ENCODE results near the gene DCLRE1A.
"Not testable (repeated sequence)": the region's sequence is repeated elsewhere in the genome, so short reads cannot be mapped to it uniquely, and the experiment has no call there.

DCLRE1A gene

DNA sequence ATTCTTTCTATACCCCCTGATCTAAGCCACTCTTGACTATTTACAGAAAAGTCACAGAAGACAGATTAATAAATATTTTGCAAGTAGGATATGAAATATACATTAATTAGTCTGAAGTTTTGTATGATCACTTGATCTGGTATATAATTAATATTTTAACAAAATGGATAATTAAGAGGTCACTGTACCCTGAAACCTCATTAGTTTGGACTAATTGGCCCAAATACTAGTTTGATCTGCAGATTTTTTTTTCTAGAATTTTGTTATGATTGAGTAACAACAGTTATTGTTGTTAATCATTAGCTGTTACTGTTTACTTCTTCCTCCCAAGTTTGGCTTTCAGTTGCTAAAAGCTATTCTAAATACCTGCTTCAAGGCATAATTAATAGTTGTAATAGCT lies 3.3 kb upstream of the DCLRE1A start:
- DNase-seq = no peak

DNA sequence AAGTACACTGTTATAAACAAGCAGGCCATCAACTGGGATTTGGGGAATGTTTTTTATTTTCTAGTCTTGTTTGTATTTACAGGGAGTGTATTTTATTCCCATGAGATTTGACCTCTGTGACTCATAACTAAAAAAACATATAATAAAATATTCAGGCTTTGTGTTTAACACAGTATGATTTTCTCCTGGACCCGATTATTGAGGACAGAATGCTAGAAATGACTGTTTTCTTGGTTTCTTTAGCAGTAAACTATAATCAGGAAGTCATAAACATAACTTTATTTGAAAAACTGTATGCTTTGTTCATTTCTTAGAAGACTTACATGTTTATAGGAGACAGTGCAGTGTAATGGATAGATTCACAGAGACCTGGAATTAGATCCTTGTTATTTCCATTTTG lies 2.7 kb upstream of the DCLRE1A start:
- no peak for DNase-seq

DNA sequence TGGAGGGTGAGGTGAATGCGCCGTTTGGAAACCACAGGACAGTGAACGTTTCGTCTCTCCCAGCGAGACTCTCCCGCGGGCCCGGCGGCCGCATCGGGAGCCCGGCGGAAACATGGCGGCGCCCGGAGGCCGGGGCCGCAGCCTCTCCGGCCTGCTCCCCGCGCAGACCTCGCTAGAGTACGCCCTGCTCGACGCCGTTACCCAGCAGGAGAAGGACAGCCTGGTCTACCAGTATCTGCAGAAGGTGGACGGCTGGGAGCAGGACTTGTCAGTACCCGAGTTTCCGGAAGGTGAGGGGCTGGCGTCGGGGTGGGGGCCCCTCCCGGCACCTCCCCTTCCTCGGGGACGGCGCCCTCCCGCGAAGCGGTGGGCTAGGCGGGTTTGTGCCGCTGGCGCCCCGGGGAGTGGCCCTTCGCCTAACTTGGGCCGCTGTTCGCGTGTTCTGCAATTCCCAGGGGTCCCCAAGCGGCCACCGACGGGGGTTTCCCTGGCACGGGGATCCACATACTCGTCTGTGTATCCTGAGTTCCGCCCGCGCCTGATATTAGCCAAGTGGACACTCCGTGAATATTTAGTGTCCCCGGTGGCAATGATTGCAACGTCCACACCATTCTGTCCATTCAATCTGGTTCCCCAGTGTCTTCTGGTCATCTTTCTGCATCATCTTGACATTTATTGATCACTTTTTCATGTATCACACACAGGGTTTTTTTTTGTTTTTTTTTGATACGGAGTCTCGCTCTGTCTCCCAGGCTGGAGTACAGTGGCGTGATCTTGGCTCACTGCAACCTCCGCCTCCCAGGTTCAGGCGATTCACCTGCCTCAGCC lies 1.1 kb upstream of the DCLRE1A start:
- DNase-seq = peak; percentile 18

DNA sequence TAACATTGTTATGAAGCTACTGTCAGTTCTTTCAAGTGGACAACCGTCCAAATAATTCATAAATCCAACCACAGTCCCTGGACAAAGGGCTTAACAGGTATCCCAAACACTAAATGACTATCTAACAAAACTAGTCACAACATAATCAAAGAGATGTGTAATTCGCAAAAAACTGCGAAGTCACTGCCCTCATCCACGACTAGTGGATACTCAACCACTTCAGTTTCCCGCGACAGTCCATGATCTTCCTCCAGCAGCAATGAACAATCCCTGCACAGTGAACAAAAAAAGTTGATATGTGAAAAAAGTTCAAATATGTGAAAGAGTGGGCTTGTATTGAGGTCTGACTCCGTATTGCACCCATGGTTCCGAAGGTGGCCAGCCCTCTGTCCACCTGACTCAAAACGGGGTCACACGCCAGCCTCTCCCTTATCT lies 287 bp downstream of the DCLRE1A start:
- DNase-seq = no peak

DNA sequence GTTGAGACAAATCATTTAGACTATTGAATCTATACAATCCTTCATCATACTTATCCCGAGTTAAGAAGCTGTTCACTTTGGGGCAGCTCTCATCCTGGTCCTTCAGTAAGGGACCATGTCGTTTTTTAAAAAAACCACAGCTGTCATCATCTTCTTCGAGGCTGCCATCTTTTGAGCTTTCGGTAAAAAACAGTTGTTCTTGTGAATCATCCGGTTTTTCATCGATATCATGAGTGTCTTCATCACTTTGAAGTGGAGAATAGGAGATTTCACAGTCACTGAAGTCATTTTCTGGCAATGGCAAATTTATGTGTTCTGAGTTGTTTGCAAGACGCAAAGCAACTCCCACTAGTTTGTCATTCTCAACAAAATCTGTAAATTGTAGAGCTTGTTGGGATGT lies 3.9 kb downstream of the DCLRE1A start:
- DNase-seq = no peak

DNA sequence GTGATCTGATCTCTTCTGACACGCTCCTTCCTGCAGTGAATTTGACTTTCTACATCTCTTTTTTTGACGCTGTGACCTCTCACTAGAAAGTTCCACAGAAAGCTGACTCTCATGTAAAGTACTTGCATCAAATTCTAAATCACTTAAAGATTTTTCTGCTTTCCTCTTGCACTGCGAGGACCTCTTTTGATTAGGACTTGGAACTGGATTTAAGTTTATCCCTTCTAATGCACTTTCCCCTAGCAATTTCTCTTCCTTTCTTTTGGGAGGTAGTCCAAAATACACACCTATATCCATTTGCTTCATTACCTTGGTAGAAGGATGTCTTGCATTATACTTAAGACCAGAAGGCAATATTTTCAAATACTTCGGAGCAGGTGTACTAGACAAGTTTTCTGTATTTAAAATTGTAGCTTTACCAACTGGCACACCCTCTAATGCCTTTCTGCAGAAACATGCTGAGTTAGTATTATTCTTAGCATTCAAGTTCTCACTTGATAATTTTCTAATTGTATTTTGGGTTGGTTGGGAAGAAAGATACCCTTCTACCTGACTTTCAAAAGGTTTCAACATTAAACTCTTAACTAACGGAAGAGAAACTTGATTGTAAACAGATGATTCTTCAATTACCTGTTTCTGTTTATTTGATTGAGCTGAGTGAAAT lies 4.6 kb downstream of the DCLRE1A start:
- no peak for DNase-seq

DNA sequence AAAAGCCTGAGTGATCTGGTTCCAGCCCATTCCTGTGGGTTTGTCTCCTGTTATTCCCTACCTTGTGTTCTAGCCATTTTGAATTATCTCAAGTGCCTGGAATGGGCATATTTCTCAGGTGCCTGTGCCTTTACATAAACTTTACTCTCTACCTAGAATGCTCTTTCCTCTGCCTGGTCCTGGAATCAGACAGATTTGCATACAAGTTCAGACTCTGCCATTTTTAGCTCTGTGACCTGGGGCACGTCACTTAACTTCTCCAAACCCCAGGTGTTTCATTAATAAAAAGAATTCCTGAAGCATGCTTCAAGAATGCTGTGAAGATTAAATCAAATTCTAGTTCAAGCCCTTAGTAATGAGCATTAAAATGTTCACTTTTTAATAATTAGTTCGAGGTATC lies 7.8 kb downstream of the DCLRE1A start:
- DNase-seq = no peak

DNA sequence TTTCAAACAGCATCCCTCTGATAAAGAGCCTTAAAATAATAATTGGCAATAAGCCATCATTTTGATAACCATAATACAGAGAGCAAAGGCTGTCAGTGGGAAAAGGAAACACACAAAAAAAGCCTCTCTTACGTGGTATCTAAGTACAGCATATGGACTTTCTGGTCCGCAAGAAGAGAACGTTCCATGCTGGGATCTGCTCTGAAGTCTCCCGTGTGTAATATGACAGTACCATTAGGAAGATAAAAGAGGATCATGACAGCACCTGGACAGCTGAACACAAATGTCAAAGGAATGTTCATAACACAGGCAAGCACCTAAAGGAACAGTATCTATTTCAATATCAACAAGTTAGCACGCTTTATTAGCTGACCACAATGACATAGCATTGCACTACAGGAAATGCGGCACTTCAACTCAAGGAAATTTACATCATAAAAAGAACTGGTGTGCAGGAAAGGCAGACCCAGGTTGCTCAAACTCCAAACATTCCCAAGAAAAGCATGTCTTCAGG lies 9.9 kb downstream of the DCLRE1A start:
- no peak for DNase-seq

DNA sequence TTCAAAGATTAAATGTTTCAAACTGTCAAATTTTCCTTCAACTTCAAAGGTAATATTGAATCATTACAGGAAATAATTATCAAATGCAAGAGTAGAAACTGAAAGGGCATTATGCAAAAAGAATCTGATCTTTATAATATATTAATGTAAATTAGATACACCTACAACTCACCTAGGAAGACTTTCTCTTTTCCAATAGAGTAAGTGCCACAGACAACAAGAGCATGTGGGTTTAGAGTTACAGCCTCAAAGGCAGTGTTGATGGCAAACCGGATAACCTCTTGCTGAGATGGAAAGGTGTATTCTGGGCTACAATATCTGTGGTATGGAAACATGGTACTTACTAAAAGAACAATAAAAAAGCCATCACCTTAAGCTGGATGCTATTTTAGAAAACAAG lies 11.7 kb downstream of the DCLRE1A start:
- no peak for DNase-seq

DNA sequence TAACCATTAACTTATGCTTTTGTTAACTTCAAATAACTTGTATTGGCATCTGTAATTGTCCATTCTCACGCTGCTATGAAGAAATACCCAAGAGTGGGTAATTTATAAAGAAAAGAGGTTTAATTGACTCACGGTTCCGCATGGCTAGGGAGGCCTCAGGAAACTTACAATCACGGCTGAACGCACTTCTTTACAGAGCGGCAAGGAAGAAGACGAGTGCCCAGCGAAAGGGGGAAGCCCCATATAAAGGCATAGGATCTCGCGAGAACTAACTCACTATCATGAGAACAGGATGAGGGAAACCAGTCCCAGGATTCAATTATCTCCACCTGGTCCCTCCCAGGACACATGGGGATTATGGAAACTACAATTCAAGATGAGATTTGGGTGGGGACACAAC lies 25.3 kb downstream of the DCLRE1A start:
- not testable (repeated sequence) for DNase-seq

DNA sequence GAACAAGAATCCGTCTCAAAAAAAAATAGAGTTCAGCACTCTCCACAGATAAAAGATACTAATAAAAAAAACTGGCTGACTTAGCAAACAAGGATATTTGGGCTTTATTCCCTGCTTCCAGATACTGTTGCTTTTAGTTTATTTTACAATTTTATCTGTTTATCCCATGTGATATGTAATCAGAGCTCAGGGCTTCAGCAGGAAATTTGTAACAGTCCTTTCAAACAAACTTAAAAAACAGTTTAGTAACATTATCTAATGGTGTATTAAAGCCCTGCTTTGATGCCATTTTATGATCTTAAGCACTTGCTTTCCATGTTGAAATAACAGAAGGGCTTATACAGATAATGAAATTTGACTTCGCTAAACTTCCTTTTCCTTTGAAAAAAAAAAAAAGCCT lies 28.1 kb downstream of the DCLRE1A start:
- DNase-seq = no peak

DNA sequence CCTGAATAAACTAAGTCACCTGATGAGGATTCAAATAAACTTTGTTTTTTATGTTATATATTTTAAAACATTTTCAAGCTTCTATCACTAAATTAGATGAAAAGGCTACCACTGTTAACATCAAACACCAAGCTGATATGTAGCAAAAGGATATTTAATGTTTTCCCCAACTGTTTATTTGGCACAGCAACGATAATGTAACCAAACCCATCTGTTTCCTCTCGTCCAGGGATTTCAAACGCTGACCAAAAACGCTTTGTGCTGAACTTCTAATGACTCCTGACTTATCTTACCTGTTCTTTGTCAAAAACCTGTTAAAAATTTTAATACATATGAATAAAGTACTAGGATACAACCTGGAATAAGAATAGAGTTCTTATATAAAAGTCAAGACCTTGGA lies 30.5 kb downstream of the DCLRE1A start:
- DNase-seq = no peak

DNA sequence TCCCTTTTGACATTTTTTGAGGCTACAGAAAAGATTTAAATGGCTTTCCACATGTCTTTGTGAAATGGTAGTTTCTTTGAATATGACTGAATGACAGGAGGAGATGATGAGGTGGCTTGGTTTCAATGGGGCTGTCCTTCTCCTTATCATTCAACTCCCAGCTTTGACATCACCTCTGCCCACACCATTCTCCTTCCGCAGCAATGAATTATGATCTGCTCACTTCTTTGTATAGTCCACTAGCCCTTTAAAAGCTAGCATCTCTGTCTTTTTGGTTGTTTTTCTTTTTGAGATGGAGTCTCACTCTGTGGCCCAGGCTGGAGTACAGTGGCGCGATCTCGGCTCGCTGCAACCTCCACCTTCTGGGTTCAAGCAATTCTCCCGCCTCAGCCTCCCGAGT lies 31.7 kb downstream of the DCLRE1A start:
- DNase-seq = no peak

DNA sequence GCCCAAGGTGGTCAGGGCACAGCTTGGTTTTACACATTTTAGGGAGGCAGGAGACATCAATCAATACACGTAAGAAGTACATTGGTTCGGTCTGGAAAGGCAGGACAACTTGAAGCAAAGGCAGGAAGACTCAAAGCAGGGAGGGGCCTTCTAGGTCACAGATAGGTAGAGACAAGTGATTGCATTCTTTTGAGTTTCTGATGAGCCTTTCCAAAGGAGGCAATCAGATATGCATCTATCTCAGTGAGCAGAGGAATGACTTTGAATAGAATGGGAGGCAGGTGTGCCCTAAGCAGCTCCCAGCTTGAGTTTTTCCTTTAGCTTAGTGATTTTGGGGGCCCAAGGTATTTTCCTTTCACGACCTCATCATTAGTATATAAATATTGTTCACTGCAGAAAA lies 32.6 kb downstream of the DCLRE1A start:
- DNase-seq = not testable (repeated sequence)

DNA sequence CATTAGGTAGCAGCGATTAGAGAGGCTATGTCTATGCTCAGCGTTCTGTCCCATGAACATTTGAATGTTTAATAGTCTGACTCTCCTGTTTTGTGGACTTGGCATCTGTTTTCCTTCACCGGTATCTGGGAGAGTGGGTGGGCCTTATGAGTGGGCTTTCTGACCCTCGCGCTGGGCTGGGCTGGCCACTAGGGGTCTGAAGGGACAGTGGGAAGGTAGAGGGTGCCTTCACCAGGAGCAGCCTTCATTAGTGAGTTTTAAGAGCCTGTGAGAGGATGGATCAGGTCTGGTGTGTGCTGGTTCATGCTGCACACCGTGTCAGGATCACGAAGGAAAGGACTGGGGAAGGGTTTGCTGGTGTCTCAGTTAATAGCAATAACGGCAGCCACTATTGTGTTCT lies 33.4 kb downstream of the DCLRE1A start:
- no peak for DNase-seq

DNA sequence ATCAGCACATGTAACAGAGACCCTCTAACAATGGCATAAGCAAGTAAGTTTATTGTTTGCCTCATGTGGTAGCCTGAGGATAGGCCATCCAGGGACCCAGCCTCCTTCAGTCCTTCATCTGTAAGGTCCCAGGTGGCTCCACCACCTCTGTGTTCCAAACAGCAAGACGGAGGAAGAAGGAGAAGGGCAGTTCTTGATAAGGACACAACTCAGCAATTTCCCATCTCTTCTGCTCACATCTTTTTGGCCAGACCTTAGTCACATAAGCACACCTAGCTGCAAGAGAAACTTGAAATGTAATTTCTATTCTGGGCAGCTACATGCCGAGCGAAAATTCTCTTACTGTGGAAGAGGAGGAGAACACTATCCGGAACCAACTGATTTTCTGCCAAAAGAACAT lies 33.9 kb downstream of the DCLRE1A start:
- no peak for DNase-seq

DNA sequence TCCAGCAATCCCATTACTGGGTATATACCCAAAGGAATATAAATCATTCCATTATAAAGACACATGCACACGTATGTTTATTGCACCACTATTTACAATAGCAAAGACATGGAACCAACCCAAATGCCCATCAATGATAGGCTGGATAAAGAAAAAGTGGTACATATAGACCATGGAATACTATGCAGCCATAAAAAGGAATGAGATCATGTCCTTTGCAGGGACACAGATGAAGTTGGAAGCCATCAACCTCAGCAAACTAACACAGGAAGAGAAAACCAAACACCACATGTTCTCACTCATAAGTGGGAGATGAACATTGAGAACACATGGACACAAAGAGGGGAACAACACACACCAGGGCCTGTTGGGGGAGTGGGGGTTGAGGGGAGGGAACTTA lies 39.2 kb downstream of the DCLRE1A start:
- not testable (repeated sequence) for DNase-seq

DNA sequence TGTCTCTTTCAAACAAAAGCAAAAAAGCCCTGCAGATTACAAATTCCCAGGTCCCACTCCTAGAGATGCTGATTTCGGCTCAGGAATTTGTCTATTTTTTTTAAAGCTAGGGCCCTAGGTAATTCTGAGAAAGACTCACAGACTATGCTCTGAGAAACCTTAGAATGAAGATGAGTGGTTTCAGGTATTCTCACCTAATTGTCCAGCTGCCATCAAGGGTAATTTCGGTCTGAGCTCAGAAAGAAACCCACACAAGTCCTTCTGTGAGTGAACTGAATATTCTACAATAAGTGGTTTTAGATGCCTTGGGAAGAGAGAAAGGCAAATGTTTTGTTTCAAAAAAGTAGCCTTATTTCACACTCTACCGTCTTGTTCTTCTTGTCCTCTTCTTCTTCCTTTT lies 45.7 kb downstream of the DCLRE1A start:
- DNase-seq = no peak

DNA sequence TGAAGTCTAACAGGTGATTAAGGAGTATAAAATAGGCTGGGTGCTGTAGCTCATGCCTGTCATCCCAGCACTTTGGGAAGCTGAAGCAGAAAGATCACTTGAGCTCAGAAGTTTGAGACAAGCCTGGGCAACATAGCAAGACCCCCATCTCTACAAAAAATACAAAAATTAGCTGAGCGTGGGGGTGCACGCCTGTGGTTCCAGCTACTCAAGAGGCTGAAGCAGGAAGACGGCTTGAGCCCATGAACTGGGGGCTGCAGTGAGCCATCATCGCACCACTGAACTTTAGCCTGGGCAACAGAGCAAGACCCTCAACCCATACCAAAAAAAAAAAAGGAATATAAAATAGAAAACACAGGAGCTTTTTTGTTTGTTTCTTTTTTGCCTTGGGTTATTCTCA lies 47.4 kb downstream of the DCLRE1A start:
- DNase-seq = no peak

DNA sequence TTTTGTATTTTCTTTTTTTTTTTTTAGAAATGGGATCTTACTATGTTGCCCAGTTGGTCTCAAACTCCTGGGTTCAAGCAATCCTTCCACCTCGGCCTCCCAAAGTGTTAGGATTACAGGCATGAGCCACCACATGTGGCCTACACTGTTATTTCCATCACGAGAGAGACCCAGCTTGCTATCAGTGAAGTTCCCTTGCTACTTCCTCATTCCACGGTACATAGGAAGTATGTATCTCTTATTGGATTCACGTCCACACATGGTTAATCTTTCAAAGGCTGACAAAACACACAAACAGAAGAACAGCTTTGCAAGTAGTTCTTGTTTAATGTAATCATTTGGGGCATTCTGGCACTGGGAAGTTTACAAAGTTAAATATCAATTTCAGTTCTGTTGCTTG lies 50.9 kb downstream of the DCLRE1A start:
- no peak for DNase-seq

DNA sequence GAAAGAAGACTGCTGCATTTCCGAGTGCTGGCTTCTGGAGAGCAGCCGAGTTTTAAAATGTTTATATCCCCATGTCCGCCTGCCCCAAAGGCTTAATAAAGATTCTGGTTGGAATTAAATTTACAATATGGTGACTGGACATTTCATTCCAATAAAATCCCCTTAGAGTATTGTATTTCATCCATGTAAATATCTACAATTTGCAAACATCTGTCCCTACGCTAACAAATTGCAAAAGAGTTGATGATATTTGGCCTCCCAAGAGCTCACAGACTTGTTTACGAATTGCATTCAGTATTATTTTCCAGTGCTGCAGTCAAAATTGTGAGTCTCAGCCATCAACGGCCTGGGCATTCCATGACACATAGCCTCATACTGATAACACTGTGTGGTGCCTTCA lies 52.3 kb downstream of the DCLRE1A start:
- DNase-seq = no peak

DNA sequence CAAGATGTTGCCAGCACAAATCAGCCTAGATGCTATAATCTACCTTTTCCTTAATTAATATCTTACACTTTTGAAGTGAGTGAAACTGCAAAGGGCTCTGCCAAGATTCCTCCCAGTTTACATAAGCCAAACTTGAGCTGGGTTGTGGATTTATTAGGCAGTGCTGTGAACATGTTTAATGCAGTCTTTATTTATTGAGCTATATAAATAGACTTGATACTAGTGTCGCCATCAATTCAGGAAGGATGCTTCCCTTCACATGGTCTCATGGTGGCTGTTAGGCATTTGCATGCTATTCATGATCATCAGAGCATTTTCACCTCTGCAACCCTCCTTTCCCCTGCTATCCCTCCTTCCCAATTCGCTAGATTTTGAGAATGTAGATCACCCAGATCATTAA lies 62.2 kb downstream of the DCLRE1A start:
- no peak for DNase-seq

DNA sequence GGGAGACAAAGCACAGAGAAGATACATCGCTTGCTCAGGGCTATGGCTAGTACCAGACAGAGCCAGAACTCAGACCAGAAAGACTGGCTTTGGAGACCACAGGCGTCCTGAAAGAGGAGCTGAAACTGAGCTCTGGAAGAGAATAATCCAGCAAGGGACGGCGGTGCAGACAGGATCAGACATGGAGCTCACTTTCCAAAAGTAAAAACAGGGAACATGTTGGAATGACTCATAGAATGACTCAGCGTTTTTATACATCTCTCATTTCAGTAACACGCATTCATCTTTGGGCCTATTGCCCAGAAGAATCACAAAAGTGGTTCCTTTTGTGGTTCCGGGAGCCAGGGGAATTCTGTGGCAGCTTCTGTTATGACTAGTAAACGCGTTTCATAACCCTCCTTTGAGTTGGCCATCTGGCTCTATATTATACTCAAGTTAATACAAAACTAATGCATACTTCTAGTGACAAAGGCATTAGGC lies 65.2 kb downstream of the DCLRE1A start:
- DNase-seq = no peak
